GM18867 (cell line): ENCODE data around the gene BCLAF3.

Experiments
- ATAC-seq: cut with Tn5 transposase; IDR thresholded peaks from one replicate; pipeline ENCODE4 v1.9.1; 2021; ENCODE audit warnings: mild to moderate bottlenecking, moderate library complexity; ENCODE audit not compliant: unreplicated experiment

Gene BCLAF3

GRCh38 chrX:19968276-19968675 lies 22.6 kb downstream of the BCLAF3 start:
- no peak for ATAC-seq

DNA sequence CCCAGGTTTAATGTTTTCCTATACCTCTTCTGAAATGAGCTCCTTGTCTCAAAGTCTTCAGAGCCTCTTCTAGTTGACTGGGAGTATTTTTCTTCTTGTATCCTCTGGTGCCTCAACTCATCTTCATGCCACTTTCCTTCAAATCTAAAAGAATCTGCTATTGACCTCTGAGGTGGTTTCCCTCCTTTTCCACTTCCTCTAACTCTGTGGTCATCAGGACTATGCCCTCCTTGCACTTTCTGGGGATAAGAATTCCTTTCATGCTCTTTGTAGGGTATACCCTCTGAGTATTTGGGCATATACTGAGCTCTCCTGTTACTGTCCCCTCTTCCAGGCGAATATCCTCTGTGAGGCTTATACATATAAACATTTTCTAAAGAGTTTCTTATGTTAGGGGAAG lies 24.8 kb downstream of the BCLAF3 start:
- ATAC-seq: no peak

DNA sequence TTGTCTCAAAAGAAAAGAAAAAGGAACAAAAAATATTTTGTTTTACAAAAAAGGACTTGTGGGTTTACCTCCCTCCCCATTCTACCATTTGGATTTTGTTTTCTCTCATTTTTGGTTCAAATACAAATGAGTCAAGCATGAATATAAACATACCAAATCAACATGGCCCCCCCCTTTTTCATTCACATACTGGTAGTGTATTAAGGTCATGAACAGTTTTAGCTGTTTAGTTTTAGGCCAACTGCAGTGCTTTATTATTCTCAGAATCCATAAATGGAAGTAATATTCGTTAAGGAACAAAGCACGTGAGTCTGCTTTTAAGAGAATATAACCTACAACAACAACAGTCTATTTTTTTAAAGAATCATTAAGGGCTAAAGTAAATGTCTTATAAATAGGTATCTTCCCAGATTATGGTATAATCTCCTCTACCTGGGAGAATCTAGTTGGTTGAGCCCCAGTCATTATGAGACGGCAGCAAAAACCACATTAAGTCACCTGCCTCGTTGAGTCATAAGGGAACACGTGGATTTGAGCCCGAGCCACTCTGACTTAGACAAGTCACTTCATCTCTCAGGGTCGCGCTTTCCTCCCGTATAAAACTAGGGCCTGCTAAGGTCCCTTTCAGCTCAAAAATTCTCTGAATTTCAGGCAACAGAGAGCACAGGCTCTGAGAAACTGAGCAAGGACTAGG lies 26.7 kb downstream of the BCLAF3 start:
- peak; percentile 86 for ATAC-seq

- ATAC-seq: peak; percentile 41
Measured at GRCh38 chrX:19960913-19961312, 29.9 kb downstream of the BCLAF3 start.

DNA sequence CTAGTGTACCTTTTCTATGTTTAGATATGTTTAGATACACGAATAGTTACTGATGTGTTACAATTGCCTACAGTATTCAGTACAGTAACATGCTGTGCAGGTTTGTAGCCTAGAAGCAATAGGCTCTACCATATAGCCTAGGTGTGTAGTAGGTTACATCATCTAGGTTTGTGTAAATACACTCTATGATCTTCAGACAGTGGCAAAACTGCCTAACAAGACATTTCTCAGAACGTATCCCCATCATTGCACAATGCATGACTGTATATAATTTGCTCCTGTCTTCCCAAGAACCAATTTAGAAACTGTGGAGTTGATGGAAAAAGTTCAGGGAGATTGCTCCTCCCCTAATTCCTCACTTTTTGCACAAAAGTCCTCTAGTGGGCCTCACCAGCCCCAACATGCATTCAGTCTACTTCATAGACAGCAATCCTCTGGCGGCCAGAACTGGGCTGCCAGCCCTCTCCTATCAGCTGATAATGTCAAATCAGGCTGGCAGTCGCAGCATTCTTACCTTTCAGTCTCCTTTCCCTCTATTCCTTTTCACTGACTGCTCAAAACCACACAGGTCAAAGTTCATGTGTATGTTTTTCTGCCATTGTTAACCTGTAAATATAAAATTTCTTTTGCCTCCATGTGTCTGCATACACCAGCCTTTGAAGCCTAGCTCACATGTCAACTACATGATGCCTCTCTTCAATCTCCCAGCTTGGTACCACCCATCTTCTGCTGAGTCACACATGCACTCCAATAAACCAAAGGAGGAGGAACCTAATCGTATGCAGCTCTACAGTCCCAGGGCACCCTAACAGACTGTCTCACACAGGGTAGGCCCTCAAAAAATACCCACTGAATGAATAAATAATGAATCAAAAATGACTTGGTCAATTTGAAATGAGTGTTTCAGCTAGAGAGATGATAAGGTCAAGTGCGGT lies 32.0 kb downstream of the BCLAF3 start:
- ATAC-seq: no peak

DNA sequence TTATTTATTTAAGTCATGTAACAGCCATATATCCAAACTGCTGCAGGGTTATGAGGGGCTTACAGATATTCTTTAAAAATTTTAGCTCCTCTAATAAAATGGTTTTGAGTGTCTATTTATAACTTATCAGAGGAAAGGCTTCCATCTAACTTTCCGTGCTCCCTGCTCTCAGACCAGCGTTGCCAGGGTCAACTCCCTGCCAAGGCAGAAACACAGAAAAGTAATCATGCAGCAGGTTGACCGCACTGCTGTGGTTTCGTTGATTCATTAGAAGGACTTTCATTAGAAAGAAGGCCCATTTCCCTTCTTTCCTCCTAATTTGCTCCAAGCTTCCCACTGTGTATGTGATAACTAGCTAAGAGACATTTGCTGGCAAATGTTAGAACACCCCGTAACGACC lies 33.9 kb downstream of the BCLAF3 start:
- no peak for ATAC-seq

DNA sequence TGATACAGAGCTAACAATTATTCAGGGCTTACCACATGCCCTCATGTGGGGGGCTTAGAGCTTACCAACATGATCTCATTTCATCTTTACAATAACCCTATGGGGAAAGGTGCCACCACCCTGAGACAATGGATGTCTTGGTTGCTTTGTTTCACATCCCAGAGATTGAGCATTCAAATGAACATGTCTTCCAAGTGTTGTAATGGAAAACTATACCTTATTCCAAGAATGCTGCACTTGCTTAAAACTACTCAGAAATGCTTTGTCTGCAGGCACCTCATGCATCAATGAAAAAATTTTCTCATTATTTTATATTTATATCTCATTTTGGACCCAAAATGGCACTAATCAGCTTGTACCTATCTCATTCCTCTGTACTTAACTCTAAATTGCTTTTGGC lies 34.6 kb downstream of the BCLAF3 start:
- ATAC-seq: no peak

- no peak for ATAC-seq
Measured at GRCh38 chrX:19955306-19955705, 35.6 kb downstream of the BCLAF3 start.

DNA sequence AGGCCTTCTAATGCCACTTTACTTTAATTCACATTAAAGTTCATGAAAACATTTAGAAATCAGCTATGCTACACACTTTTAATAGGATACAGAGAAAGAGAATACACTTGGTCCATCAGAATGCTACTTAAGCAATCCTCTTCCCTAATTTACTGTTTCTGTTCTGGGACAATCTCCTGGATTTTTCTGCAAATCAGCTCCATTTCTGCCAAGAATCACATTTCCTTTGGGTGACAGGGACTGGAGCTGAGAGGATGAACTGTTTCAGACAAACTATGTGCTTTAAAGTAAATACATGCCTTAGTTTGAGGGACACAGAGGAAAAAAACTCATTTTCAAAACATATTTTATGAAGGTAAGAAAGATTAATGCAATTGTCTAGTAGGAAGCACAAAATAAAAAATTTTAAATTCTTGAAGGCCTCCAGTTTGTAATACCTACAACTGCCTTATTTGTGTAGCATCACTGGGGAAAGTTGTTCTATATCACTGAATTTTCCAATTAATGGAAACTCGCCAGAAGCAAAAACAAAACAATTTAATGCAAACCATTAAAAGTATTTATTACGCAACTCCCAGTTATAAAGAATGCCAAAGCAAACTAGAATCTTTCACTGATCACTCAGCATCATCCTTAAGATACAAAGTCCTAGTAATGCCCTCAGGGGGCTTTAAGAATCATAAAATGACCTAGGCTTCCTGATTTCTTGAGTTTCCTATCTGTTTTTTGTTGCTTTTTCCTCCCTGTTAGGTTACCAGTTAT lies 36.3 kb downstream of the BCLAF3 start:
- no peak for ATAC-seq

- peak; percentile 89 for ATAC-seq
Measured at GRCh38 chrX:19953145-19953544, 37.7 kb downstream of the BCLAF3 start.

- ATAC-seq: no peak
Measured at GRCh38 chrX:19949340-19949739, 41.5 kb downstream of the BCLAF3 start.

- no peak for ATAC-seq
Measured at GRCh38 chrX:19947612-19948011, 43.2 kb downstream of the BCLAF3 start.
